Fibroblast of villous mesenchyme (primary cell): ENCODE data around the gene NAA10. TPM values are rescaled to one million over a fixed set of nuclear protein-coding genes. Genes with fewer than 3 reads are reported as not detected.

Experiments used
- DNase-seq: peaks from one replicate; pipeline ENCODE4 v3.0.0-alpha.2; 2010; ENCODE audit warnings: low read depth
- H3K4me3 ChIP-seq: 2 replicates; pipeline ENCODE4 v1.5.1; 2011; ENCODE audit warnings: low read depth, mild to moderate bottlenecking, low read length
- total RNA-seq: library from RNA; depleted of rRNA; stranded (reverse); fragments of >200 nt; gene quantifications from 2 replicates; pipeline ENCODE4 v1.2.3, GENCODE V29; 2012
- TF ChIP-seq, protein P1 (sequence below): IDR thresholded peaks from 2 replicates; pipeline ENCODE4 v1.5.1; 2012; ENCODE audit warnings: low read depth, mild to moderate bottlenecking, low read length; ENCODE audit not compliant: insufficient read depth

NAA10 gene
- total RNA-seq, 1 donor = 62.2 TPM

DNA sequence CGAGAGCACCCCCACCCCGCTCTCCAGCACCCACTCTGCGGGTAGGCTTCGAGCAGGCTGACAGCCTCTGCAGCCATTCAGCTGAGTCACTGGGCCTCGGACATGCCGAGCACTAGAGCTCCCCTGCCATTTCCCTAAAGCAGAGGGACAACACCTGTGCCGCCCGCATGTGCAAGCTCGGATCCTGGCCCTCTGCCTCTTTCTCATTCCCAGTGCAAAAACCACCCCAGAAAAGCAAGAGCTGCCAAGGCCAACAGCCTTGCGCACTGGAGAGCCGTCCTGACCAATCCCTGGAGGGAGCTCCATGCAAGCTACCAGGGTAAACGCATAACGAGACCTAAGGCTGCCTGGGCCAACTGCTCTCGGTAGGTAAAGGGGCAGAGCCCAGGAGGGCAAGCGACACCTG, 31.4 kb upstream of the NAA10 start:
- DNase-seq = no peak
- no peak overlapping the region for H3K4me3 ChIP-seq
- TF ChIP-seq, protein P1, sequence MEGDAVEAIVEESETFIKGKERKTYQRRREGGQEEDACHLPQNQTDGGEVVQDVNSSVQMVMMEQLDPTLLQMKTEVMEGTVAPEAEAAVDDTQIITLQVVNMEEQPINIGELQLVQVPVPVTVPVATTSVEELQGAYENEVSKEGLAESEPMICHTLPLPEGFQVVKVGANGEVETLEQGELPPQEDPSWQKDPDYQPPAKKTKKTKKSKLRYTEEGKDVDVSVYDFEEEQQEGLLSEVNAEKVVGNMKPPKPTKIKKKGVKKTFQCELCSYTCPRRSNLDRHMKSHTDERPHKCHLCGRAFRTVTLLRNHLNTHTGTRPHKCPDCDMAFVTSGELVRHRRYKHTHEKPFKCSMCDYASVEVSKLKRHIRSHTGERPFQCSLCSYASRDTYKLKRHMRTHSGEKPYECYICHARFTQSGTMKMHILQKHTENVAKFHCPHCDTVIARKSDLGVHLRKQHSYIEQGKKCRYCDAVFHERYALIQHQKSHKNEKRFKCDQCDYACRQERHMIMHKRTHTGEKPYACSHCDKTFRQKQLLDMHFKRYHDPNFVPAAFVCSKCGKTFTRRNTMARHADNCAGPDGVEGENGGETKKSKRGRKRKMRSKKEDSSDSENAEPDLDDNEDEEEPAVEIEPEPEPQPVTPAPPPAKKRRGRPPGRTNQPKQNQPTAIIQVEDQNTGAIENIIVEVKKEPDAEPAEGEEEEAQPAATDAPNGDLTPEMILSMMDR = no peak

DNA sequence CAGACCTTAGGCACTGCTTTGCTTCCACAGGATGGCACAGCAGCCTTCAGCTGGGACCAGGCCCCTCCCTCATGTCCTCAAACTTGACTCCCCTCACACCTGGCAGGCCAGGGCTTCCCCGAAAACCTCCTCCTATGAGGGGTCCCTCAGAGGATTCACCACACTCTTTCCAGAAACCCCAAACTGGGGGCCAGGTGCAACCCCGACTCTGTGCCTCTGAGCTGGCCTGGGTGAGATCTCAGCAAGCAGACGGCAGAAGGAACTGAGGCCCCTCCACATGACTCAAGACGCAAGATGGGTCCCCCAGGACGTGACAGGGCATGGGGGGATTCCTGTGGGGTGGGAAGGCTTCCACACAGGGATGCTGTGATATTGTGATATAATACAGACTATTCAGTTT, 30.6 kb upstream of the NAA10 start:
- H3K4me3 ChIP-seq = no peak overlapping the region
- no peak for DNase-seq
- TF ChIP-seq, protein P1 = no peak

DNA sequence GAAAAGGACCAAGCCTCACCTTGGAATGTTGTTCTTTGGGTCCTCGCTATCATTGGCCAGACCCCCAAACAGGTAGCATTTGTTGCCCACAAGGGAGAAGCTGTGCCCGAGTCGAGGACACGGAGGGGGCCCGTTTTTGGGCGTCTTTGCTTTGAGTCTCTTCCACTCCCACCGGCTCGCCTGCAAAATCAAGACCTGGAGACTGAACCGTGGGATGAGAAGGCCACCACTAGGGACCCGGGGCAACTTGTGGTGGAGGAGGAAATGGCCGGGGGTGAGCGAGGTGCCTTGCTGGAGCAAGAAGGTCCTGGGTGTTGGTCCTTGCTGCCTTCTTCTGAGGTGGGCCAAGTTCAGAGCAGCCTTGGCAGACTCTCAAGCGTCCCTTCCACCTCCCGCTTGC, 29.3 kb upstream of the NAA10 start:
- TF ChIP-seq, protein P1 = no peak
- no peak overlapping the region for H3K4me3 ChIP-seq
- no peak for DNase-seq

DNA sequence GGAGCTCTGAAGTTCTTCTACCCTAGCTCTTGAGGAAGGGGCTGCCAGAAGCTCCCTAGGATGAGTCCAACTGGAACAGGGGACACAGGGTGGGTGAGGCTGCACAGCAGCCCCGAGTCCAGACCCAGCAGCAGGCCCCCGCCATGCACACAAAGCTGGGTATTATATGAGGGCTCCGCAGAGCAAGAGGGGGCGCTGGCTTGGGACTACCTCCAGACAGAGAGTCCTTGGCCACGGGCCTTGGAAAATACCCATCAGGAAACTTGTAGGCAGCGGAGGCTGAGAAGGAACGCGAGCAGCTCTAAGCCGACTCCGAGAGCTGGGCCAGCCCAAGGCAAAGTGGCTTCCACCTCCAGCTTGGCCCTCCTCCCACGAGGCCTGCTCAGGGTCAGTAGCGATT, 28.7 kb upstream of the NAA10 start:
- no peak for DNase-seq
- TF ChIP-seq, protein P1 = no peak
- no peak overlapping the region for H3K4me3 ChIP-seq

DNA sequence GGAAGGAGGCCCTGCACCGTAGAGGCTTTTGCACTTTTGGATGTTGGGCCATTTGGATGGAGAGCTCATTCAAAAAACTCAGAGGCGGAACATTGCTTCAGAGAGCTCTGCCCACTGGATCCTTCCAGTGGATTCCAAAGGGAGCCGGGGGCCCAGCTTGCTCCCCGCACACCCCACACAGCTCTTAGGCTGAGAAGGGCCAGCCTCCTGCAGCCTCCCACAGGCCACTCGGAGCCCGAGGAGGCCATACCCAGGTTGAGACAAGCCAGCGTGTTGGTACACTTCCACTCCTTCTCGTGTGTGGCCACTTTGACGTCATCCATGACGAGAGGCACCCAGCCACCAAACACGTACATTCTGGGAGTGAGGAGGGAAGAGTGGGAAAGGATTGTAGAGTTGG, 26.5 kb upstream of the NAA10 start:
- TF ChIP-seq, protein P1 = no peak
- no peak overlapping the region for H3K4me3 ChIP-seq
- no peak for DNase-seq

DNA sequence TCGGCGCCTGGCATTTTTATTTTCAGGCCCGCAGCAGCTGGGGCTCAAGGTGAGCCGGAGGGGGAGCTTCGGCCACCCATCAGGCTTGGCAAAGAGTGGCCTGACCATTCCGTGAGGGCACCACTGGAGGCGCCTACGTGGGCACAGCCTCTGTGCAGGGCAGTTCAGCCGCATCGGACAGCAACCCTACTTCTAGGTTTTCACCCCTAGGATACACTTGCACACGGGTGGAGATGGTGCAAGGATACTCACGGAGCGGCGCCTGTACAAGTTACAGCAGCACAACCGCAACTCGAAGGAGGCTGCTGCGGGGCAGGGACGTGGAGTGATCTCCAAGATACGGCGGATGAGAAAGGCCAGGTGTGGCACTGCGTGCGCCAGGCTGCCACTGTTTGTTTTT, 25.9 kb upstream of the NAA10 start:
- H3K4me3 ChIP-seq = no peak overlapping the region
- no peak for DNase-seq
- TF ChIP-seq, protein P1 = no peak

DNA sequence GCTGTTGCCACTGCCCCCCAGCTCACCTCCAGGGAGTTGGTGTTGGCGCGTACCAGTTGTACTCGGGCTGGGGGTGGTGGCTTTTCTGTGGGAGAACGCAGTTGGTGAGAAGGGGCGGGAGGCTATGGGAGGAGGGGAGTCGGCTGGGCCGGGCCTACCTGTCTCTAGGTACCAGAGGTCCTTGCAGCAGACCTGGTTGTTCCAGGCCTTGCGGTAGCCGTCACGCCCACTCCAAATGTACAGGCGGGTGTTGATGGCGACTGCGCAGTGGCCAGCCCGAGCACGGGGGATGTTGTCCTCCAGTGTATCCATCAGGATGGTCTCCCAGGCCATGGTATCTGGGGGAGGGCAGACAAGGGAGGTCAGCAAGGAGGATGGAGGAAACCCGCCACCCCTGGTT, 25.2 kb upstream of the NAA10 start:
- TF ChIP-seq, protein P1 = no peak
- no peak for DNase-seq
- H3K4me3 ChIP-seq = no peak overlapping the region
